HCT116 (cell line): ENCODE data around the gene SOS1. TPM values are rescaled to one million over a fixed set of nuclear protein-coding genes. Genes with fewer than 3 reads are reported as not detected.

Experiments
- ATAC-seq: fragments of 200-7000 bp; cut with Tn5 transposase; 2 replicates; pipeline ENCODE4 v1.9.1; 2020; ENCODE audit warnings: mild to moderate bottlenecking, moderate library complexity
- BruUV-seq: library from RNA; stranded (reverse); fragments of 400-500 nt; replicated peaks from 2 replicates; lab custom pipeline; 2021; lab: Mats Ljungman, UMichigan
- CTCF ChIA-PET: fragments of 300-600 bp; sonication (Branson Sonifier 250); formaldehyde crosslinking; loops from one replicate; lab custom pipeline; 2021; ENCODE audit warnings: antibody characterized with exemption; lab: Charles Lee
- POLR2A ChIA-PET: fragments of 300-600, 350-600 bp; sonication (Branson Sonifier 250); formaldehyde crosslinking; loops from one replicate; lab custom pipeline; 2021; ENCODE audit warnings: antibody characterized with exemption; lab: Charles Lee
- RAD21 ChIA-PET, 2 experiments: fragments of 300-600 bp; sonication (Branson Sonifier 250); formaldehyde crosslinking; loops; one replicate each; lab custom pipeline; 2023; ENCODE audit warnings: low total read pairs in 2 of 2; ENCODE audit not compliant: uncharacterized antibody in 2 of 2, unreplicated experiment in 2 of 2, low non-redundant PET in 1 of 2; lab: Charles Lee
- DNase-seq: peaks from one replicate; pipeline ENCODE4 v3.0.0-alpha.2; 2010; ENCODE audit warnings: low read depth, low spot score
- H2AFZ ChIP-seq: fragments of 200-600 bp; shearing (Covaris generic), sonication (generic); 2 replicates; pipeline ENCODE4 v1.6.1; 2017; ENCODE audit warnings: low read depth, mixed run types, mixed read lengths, antibody characterized with exemption, low read length; ENCODE audit not compliant: poor library complexity, severe bottlenecking
- H3K27ac ChIP-seq: 2 replicates; pipeline ENCODE4 v1.5.1; 2012; ENCODE audit warnings: low read depth, low read length
- H3K27me3 ChIP-seq: fragments of 200-600 bp; sonication (generic); 2 replicates; pipeline ENCODE4 v1.6.1; 2016; ENCODE audit warnings: mixed run types, low read length, mixed read lengths; ENCODE audit not compliant: insufficient read depth
- H3K36me3 ChIP-seq, 2 experiments: fragments of 200-500 bp in 1 of 2; fragments of 200-600 bp in 1 of 2; sonication (Bioruptor generic) in 1 of 2; sonication (generic) in 1 of 2; 2 replicates each; pipeline versions ENCODE4 v1.5.1 to v1.6.1; 2014 to 2016; ENCODE audit warnings: low read length in 2 of 2, inconsistent platforms in 1 of 2, mixed read lengths in 1 of 2, mixed run types in 1 of 2; ENCODE audit not compliant: insufficient read depth in 2 of 2, control insufficient read depth in 1 of 2
- H3K4me1 ChIP-seq, 2 experiments: fragments of 200-600 bp in 1 of 2; sonication (generic) in 1 of 2; 2 replicates each; pipeline versions ENCODE4 v1.5.1 to v1.6.1; 2012 to 2017; ENCODE audit warnings: low read length in 2 of 2, inconsistent platforms in 1 of 2, mild to moderate bottlenecking in 1 of 2, mixed read lengths in 1 of 2, mixed run types in 1 of 2, moderate library complexity in 1 of 2; ENCODE audit not compliant: insufficient read depth in 2 of 2, control insufficient read depth in 1 of 2
- H3K4me2 ChIP-seq: fragments of 200-600 bp; sonication (generic); 2 replicates; pipeline ENCODE4 v1.6.1; 2017; ENCODE audit warnings: mixed run types, low read length, mixed read lengths
- H3K4me3 ChIP-seq, 2 experiments: fragments of 200-600 bp in 1 of 2; sonication (generic) in 1 of 2; replicated peaks in 1 of 2; 2 replicates each; pipeline ENCODE4 v1.5.1; 2011 to 2016; ENCODE audit warnings: low read length in 2 of 2, control low read depth in 1 of 2, low read depth in 1 of 2, mild to moderate bottlenecking in 1 of 2, mixed read lengths in 1 of 2, mixed run types in 1 of 2
- H3K79me2 ChIP-seq: fragments of 200-600 bp; sonication (generic); 2 replicates; pipeline ENCODE4 v1.6.1; 2017; ENCODE audit warnings: mild to moderate bottlenecking, mixed run types, low read length, moderate library complexity, mixed read lengths; ENCODE audit not compliant: insufficient read depth
- H3K9ac ChIP-seq: fragments of 200-600 bp; sonication (generic); 2 replicates; pipeline ENCODE4 v1.6.1; 2016; ENCODE audit warnings: low read length, mixed read lengths
- H3K9me2 ChIP-seq: fragments of 200-600 bp; sonication (generic), shearing (Covaris generic); 2 replicates; pipeline ENCODE4 v1.6.1; 2017; ENCODE audit warnings: mixed run types, mild to moderate bottlenecking, moderate library complexity; ENCODE audit not compliant: insufficient read depth
- H3K9me3 ChIP-seq, 2 experiments: fragments of 200-500 bp in 1 of 2; fragments of 200-600 bp in 1 of 2; sonication (Bioruptor generic) in 1 of 2; sonication (generic) in 1 of 2; 2 replicates each; pipeline ENCODE4 v1.6.1; 2014 to 2017; ENCODE audit warnings: low read length in 2 of 2, mixed read lengths in 2 of 2, inconsistent platforms in 1 of 2, low read depth in 1 of 2, mild to moderate bottlenecking in 1 of 2, mixed run types in 1 of 2, moderate library complexity in 1 of 2; ENCODE audit not compliant: control insufficient read depth in 1 of 2, insufficient read depth in 1 of 2
- H4K20me1 ChIP-seq: fragments of 200-600 bp; sonication (generic), shearing (Covaris generic); 2 replicates; pipeline ENCODE4 v1.6.1; 2017; ENCODE audit warnings: mixed run types, mild to moderate bottlenecking, moderate library complexity; ENCODE audit not compliant: insufficient read depth
- ATF3 ChIP-seq: IDR thresholded peaks from 2 replicates; pipeline ENCODE4 v1.6.1; 2012
- CBX3 ChIP-seq: IDR thresholded peaks from 2 replicates; pipeline ENCODE4 v1.6.1; 2012; ENCODE audit warnings: low read depth
- CEBPB ChIP-seq: IDR thresholded peaks from 2 replicates; pipeline ENCODE4 v1.6.1; 2012; ENCODE audit warnings: low read depth
- EGR1 ChIP-seq: IDR thresholded peaks from 2 replicates; pipeline ENCODE4 v1.6.1; 2012; ENCODE audit warnings: low read depth
- EZH2 ChIP-seq: fragments of 200-600 bp; sonication (generic); IDR thresholded peaks from 2 replicates; pipeline ENCODE4 v1.6.1; 2017; ENCODE audit warnings: antibody characterized with exemption, mixed run types
- FOSL1 ChIP-seq: IDR thresholded peaks from 2 replicates; pipeline ENCODE4 v1.6.1; 2012; ENCODE audit warnings: low read depth
- JUND ChIP-seq: IDR thresholded peaks from 2 replicates; pipeline ENCODE4 v1.6.1; 2012
- RAD21 ChIP-seq: IDR thresholded peaks from 2 replicates; pipeline ENCODE4 v1.6.1; 2012; ENCODE audit warnings: low read depth, mild to moderate bottlenecking
- SP1 ChIP-seq: IDR thresholded peaks from 2 replicates; pipeline ENCODE4 v1.6.1; 2012; ENCODE audit warnings: low read depth
- YY1 ChIP-seq: IDR thresholded peaks from 2 replicates; pipeline ENCODE4 v1.6.1; 2011; ENCODE audit warnings: low read length, low read depth, moderate library complexity, mild to moderate bottlenecking; ENCODE audit not compliant: insufficient replicate concordance; ENCODE audit errors: extremely low read depth
- ZFX ChIP-seq: fragments of 450-650 bp; IDR thresholded peaks from 2 replicates; pipeline ENCODE4 v1.6.1; 2017
- ZNF274 ChIP-seq: fragments of 200-500 bp; sonication (Bioruptor generic); IDR thresholded peaks from 2 replicates; pipeline ENCODE4 v1.6.1; 2014; ENCODE audit warnings: mild to moderate bottlenecking, low read depth, low read length, inconsistent platforms
- intact Hi-C: fragments of 100-400 bp; cut with micrococcal nuclease; formaldehyde crosslinking; loops from 2 replicates; pipeline ENCODE4 v1.10.0; 2022
- total RNA-seq: library from RNA; stranded (reverse); gene quantifications from one replicate; pipeline ENCODE4 v1.2.1, GENCODE V29; 2021; ENCODE audit not compliant: unreplicated experiment
- TF ChIP-seq, protein P1 (sequence below), 3 experiments: fragments of 200-600 bp in 1 of 3; sonication (generic) in 1 of 3; IDR thresholded peaks in 2 of 3; conservative IDR thresholded peaks in 1 of 3; 2 replicates each; pipeline ENCODE4 v1.5.1; 2012 to 2017; ENCODE audit warnings: low read depth in 2 of 3, low read length in 2 of 3, antibody characterized with exemption in 1 of 3, borderline replicate concordance in 1 of 3, control low read depth in 1 of 3, mild to moderate bottlenecking in 1 of 3, mixed read lengths in 1 of 3, mixed run types in 1 of 3, moderate library complexity in 1 of 3; ENCODE audit not compliant: insufficient read depth in 1 of 3
- TF ChIP-seq, protein P2 (sequence below): IDR thresholded peaks from 2 replicates; pipeline ENCODE4 v1.6.1; 2012

Gene SOS1
- total RNA-seq, 1 experiment from 2014 or later = 19.4 TPM

GRCh38 chr2:39069890-39070465 is 50.9 kb downstream of the SOS1 start:
- Histone ChIP-seq H2AFZ (no peak overlapping the region), H3K4me2 (no peak overlapping the region), H3K79me2 (peaks cover 6% of the 10 kb centered on the region; the same call in 1 of the 2 replicates), H4K20me1 (no peaks in the 10 kb centered on the region), H3K4me3 (no peak overlapping the region), H3K27me3 (no peaks in the 10 kb centered on the region), H3K4me1 (no peaks in the 10 kb centered on the region), H3K9me3 (no peaks in the 10 kb centered on the region), H3K36me3 (no peaks in the 10 kb centered on the region), H3K9ac (no peak overlapping the region)
- POLR2A ChIA-PET = no interaction called here
- intact Hi-C loops = loop anchor here (10.0 kb wide), 1 partner anchor 655 kb away; no protein-coding TSS in a partner anchor
- ATAC-seq = no peak
- CTCF ChIA-PET = interaction anchor here (1.2 kb wide), 1 partner anchor 160 kb away, joined by 5 read pairs; no protein-coding TSS in a partner anchor
- DNase-seq = no peak
- RAD21 ChIA-PET = no interaction called here
- BruUV-seq = no TSS peak
- TF ChIP-seq SP1 = no peak
- no peak for TF ChIP-seq RAD21
- no peak for TF ChIP-seq FOSL1
- TF ChIP-seq YY1 = no peak
- TF ChIP-seq ZNF274 = no peak
- TF ChIP-seq EGR1 = no peak
- TF ChIP-seq ATF3 = no peak
- TF ChIP-seq, protein P1, sequence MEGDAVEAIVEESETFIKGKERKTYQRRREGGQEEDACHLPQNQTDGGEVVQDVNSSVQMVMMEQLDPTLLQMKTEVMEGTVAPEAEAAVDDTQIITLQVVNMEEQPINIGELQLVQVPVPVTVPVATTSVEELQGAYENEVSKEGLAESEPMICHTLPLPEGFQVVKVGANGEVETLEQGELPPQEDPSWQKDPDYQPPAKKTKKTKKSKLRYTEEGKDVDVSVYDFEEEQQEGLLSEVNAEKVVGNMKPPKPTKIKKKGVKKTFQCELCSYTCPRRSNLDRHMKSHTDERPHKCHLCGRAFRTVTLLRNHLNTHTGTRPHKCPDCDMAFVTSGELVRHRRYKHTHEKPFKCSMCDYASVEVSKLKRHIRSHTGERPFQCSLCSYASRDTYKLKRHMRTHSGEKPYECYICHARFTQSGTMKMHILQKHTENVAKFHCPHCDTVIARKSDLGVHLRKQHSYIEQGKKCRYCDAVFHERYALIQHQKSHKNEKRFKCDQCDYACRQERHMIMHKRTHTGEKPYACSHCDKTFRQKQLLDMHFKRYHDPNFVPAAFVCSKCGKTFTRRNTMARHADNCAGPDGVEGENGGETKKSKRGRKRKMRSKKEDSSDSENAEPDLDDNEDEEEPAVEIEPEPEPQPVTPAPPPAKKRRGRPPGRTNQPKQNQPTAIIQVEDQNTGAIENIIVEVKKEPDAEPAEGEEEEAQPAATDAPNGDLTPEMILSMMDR (IDR thresholded peaks at IDR 0.05 in 2 of 3, conservative IDR thresholded peaks at IDR 0.05 in 1 of 3; ENCODE audit: borderline replicate concordance in 1 of 3, insufficient read depth in 1 of 3, low read depth in 2 of 3, low read length in 2 of 3) = no peak
- TF ChIP-seq CBX3 = no peak
- TF ChIP-seq EZH2 = no peak
- TF ChIP-seq, protein P2, sequence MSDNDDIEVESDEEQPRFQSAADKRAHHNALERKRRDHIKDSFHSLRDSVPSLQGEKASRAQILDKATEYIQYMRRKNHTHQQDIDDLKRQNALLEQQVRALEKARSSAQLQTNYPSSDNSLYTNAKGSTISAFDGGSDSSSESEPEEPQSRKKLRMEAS = no peak
- no peak for TF ChIP-seq ZFX
- TF ChIP-seq JUND = no peak
- no peak for TF ChIP-seq CEBPB
- TF ChIP-seq, all 23 proteins: peak for 0
- Histone ChIP-seq H3K27ac (no peak overlapping the region), H3K9me2 (no peaks in the 10 kb centered on the region)
